ENCODE data around the gene MSANTD1.

DNA sequence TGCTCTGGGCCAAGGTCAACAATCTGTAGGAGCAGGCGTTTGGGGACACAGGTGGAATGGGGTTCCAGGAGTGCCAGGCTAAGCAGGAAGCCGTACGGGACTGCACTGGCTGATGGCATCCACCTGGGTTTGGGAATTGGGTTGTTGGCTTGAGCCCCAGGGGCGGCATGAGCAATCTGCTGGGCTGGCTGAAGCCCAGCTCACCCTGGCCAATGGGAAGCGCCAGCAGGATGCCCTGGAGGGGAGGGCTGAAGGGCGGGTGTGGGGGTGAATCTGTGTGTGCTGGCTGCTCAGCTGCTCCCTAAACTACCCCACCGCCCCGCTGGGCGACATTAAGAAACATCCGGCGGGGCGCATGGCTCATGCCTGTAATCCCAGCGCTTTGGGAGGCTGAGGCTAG, 35.0 kb downstream of the MSANTD1 start:
- TF ChIP-seq, protein P1, sequence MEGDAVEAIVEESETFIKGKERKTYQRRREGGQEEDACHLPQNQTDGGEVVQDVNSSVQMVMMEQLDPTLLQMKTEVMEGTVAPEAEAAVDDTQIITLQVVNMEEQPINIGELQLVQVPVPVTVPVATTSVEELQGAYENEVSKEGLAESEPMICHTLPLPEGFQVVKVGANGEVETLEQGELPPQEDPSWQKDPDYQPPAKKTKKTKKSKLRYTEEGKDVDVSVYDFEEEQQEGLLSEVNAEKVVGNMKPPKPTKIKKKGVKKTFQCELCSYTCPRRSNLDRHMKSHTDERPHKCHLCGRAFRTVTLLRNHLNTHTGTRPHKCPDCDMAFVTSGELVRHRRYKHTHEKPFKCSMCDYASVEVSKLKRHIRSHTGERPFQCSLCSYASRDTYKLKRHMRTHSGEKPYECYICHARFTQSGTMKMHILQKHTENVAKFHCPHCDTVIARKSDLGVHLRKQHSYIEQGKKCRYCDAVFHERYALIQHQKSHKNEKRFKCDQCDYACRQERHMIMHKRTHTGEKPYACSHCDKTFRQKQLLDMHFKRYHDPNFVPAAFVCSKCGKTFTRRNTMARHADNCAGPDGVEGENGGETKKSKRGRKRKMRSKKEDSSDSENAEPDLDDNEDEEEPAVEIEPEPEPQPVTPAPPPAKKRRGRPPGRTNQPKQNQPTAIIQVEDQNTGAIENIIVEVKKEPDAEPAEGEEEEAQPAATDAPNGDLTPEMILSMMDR (IDR thresholded peaks at IDR 0.05): no peak
- no peak for TF ChIP-seq POLR2A (IDR thresholded peaks at IDR 0.05)
